Measurements from ENCODE around the gene PLEKHN1. TPM values are rescaled to one million over a fixed set of nuclear protein-coding genes. Genes with fewer than 3 reads are reported as not detected.
"Not testable (repeated sequence)": the region's sequence is repeated elsewhere in the genome, so short reads cannot be mapped to it uniquely, and the experiment has no call there.

PLEKHN1 gene
- polyA plus RNA-seq, 4 donors, result 0.14 to 0.90 (median 0.43) TPM; not detected in 1

DNA sequence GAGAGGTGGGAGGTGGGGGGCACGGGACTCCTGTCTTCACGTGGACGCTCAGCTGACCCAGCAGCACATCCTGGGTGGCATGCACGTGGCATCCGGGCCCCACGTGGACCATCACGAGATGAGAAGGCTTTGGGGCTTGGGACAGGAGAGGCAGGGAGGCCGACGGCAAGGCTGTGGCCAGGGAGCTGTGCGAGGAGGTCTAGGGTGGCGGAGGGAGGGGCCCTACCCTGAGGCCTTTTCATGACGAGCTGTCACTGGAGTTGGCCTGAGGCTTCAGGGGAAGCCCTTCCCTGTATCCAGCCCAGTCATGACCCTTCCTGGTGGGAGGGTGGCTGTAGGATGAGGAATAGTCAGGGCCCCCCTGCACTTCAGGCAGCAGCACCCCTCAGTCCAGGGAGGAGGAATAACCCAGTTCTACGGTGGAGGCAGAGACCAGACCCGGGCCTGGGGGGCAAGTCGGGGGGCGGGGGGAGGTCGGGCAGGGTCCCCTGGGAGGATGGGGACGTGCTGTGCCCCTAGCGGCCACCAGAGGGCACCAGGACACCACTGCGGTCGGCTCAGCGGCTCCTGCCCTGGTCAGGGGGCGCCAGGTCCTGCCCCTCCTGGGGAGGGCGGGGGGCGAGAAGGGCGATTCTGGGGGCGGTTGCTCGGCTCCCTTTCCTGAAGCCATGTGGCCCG, 17.7 kb downstream of the PLEKHN1 start:
- no peak for DNase-seq (ENCODE audit: low read depth in 4 of 4, low spot score in 3 of 4)

DNA sequence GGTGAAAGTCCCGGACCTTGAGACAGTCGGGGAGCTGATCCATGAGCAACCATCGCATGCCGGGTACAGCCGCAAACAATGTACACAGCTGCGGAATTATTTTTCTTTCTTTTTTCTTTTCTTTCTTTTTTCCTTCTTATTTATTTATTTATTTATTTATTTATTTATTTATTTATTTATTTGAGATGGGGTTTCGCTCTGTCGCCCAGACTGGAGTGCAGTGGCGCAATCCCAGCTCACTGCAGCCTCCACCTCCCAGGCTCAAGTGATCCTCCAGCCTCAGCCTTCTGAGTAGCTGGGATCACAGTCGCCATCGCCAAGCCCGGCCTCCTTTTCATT, 18.2 kb downstream of the PLEKHN1 start:
- DNase-seq (ENCODE audit: low read depth in 4 of 4, low spot score in 3 of 4), result no peak

DNA sequence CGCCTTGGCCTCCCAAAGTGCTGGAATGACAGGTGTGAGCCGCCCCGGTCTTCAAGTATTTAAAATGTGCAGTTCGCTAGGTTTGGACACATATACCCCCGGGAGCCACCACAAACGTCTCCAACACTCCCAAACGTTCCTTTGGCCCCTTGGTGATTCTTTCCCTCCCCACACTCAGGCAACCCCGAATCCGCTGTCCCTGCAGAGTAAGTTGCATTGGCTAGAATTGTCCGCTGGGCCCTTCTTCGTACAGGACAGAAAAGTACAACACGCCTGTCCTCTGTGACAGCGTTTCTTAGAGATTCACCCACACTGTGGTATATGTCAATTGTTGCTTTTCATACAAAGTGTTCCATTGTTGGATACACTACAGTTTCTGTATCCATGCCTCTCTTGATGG, 18.8 kb downstream of the PLEKHN1 start:
- DNase-seq (ENCODE audit: low read depth in 4 of 4, low spot score in 3 of 4), result no peak

DNA sequence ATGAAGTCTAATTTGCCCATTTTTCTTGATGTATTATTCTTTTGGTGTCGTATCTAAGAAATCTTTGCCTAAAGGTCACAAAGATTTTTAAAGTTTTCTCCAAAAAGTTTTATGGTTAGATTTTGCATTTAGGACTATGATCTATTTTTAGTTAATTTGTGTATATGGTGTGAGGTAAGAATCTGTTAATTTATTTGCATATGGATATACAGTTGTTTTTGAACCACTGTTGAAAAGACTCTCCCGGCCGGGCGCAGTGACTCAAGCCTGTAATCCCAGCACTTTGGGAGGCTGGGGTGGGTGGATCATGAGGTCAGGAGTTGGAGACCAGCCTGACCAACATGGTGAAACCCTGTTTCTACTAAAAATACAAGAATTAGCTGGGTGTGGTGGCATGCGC, 21.8 kb downstream of the PLEKHN1 start:
- DNase-seq (ENCODE audit: low read depth in 4 of 4, low spot score in 3 of 4), result not testable (repeated sequence)

DNA sequence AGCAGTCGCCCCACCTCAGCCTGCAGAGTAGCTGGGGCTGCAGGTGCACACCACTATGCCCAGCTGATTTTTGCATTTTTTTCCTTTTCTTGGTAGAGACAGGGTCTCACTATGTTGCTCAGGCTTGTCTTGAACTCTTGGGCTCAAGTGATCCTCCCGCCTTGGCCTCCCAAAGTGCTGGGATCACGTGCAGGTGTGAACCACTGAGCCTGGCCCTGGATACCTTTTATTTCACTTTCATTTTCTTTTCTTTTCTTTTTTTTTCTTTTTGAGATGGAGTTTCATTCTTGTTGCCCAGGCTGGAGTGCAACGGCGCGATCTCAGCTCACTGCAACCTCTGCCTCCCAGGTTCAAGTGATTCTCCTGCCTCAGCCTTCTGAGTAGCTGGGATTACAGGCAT, 25.0 kb downstream of the PLEKHN1 start:
- not testable (repeated sequence) for DNase-seq (ENCODE audit: low read depth in 4 of 4, low spot score in 3 of 4)

DNA sequence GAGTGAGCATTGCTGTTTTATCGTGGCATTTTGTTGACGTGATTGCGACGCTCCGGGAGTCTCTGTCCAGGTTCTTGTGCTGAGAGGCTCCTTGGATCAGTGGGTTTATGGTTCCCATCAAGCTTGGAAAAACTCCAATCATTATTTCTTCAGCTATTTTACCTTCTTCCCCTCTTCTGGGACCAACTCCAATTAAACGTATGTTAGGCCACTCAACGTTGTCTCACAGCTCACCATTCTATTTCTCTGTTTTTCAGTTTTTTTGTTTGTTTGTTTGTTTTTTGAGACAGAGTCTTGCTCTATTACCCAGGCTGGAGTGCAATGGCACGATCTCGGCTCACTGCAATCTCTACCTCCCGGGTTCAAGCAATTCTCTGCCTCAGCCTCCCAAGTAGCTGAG, 25.6 kb downstream of the PLEKHN1 start:
- no peak for DNase-seq (ENCODE audit: low read depth in 4 of 4, low spot score in 3 of 4)

DNA sequence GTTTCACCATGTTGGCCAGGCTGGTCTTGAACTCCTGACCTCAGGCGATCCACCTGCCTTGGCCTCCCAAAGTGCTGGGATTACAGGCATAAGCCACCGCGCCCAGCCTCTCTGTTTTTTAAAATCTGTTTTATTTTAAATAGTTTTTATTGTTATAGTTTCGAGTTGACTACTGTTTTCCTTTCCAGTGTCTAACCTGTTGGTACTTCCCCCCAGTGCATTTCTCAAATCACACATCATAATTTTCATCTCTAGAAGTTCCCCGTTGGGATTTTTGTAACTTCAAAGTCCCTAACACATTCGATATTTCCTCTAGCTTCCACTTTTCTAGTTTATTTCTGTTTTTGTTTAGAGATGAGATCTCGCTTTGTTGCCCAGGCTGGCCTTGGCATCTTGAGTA, 26.1 kb downstream of the PLEKHN1 start:
- DNase-seq (ENCODE audit: low read depth in 4 of 4, low spot score in 3 of 4), result no peak

DNA sequence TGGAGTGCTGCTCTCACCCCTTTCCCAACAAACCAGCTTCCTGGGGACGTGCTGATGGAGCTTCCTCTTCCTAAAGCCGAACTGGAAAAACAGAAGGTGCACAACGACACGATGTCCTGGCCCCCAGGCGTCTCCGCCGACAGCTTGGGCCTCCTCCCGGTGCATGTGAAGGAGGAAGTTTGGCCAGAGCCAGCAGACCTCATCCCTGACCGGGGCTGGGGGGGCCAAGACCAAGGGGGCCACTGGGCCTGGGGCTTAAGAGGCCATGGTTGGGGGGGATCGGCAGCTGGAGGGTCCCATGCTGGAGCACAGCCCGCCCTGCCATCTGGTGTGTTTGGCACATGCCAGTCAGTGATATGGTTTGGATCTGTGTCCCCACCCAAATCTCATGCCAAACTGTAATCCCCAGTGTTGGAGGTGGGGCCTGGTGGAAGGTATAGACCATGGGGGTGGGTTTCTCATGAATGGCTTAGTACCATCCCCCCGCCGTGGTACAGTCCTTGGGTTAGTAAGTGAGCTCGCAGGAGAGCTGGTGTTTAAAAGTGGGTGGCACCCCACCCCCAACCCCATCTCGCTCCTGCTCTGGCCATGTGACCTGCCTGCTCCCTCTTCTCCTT, 27.2 kb downstream of the PLEKHN1 start:
- no peak for DNase-seq (ENCODE audit: low read depth in 4 of 4, low spot score in 3 of 4)

DNA sequence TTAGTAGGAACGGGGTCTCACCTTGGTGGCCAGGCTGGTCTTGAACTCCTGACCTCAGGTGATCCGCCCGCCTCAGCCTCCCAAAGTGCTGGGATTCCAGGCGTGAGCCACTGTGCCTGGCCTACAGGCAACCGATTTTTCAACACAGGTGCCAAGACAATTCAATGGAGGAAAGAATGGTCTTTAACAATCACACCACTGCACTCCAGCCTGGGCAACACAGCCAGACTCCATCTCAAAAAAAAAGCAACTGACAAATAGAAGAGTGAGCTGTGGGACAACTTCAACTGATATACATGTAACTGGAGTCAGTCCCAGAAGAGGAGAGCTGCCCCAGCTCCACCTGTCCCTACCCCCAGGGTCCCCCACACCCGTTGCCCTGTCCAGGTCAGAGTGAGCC, 28.3 kb downstream of the PLEKHN1 start:
- DNase-seq (ENCODE audit: low read depth in 4 of 4, low spot score in 3 of 4), result not testable (repeated sequence)

DNA sequence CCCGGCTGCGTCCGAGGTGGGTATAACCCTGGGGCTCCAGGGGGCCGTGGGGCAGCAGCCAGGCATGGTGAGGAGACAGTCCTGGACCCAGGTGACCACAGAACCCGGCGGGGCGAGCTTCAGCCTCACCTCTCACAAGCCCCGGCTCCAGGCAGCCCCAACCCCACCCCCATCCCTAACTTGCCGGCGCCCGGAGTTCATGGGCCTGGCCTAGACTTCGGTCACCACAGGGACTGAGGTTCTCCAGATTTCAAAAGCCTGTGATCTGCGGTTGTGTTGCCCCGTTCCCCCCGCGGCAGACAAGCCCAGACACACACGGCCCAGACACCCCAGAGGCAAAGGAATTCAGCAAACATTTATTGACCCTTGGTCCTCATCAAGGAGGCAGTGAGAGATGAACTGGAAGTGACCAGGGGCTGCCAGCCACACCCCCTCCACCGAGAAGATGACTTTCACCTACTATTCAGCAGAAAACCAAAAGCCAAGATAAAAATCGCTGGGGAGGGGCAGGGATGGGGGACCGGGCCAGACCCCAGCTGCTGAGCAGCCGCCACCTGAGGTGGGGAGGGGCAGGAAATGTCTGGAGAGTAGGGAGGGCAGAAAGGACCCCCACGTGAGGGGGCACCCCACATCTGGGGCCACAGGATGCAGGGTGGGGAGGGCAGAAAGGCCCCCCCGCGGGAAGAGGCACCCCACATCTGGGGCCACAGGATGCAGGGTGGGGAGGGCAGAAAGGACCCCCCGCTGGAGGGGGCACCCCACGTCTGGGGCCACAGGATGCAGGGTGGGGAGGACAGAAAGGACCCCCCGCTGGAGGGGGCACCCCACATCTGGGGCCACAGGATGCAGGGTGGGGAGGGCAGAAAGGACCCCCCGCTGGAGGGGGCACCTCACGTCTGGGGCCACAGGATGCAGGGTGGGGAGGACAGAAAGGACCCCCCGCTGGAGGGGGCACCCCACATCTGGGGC, 29.7 kb downstream of the PLEKHN1 start:
- no peak for DNase-seq (ENCODE audit: low read depth in 4 of 4, low spot score in 3 of 4)

DNA sequence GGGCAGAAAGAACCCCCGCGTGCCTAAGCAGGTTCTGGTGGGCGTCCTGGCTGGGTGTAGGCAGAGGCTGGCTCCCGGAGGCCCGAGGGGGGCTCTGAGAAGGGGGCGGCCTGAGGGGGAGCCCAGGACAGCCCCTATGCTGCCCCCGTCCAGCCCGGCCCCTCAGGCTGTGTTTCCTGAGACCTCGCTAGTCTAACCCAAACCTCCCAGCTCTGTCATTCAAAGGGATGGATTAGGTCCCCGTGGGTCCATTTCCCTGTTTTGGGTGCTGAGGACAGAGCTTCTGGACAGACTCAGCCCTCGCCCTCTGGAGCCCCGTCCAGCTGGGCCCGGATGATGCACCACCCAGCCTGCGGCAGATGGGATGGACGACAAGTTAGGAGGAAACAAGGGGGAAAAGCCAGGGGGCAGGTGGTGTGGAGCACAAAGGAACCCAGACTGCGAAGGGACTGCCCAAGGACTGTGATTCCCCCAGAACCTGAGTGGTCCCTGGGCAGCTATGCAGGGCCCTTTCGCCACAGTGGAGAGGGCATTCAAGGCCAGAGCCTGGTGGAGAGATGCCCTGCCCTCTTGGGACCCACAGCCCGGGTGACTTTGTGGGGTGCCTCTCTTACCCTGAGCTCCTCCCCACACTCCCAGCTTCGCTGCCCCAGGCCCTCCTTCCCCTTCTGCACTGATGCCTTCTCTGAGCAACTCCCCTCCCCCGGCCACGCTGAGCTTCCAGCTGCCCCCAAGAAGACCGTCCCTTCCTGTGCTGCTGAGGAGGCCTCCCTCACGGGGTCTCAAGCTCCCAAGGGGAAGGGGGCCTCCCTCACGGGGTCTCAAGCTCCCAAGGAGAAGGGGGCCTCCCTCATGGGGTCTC, 30.8 kb downstream of the PLEKHN1 start:
- DNase-seq (ENCODE audit: low read depth in 4 of 4, low spot score in 3 of 4), result no peak

DNA sequence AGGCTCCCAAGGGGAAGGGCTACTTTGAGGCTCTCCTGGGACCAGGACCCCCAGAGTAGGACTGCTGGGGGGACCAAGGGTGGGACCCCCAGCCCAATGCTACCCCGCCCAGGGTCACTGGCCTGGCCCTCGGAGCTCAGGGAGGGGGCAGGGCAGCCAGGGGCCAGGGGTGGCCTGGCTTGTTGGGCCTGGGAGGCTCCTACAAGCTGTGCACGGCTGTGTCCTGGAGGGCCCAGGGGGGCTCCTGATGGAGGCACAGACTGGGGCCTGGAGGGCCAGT, 31.4 kb downstream of the PLEKHN1 start:
- no peak for DNase-seq (ENCODE audit: low read depth in 4 of 4, low spot score in 3 of 4)

DNA sequence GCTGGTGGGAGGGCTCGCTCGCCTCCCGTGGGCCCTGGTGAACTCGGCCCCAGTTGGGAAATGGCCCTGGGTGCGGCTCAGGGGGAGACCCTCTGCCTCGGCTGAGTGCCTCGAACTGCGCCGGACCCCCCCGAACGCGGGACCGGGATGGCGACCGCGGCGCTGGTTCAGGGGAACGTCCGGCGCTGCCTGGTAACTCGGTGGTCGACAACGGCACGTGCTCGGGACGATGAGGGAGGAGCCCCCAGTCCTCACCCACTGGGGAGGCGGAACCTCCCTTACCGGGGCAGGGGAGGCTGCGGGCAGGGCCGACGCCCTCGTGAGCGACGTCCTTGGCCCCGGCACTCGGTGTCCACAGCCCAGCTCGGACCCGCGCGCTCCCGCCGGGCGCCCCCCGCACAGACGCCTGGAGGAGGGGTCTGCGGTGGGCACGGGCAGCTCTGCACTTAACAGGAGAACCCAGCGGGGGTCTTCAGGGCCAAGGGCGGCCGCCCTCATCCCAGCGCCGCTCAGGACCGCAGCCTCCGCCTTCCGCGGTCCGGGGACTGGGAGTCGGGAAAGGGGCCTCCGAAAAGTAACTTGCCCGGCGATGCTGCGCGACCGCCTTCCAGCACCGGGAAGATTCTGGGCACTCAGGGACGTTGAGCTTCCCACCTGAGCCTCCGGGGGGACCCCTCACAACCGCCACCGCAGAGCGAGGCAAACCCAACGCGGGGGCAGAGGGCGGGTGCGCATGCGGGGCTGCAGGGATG, 31.9 kb downstream of the PLEKHN1 start:
- no peak for DNase-seq (ENCODE audit: low read depth in 4 of 4, low spot score in 3 of 4)

DNA sequence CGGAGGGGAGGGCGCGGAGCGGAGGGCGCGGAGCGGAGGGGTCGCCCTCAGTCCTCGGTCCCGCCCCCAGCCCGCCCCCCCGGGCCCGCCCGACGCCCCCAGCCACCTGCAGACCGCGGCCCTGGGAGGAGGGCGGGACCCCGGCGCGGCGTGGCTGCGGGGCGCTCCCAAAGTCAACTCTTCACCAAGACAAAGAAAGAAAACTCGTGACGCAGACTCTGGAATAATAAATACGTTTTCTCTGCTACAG, 32.4 kb downstream of the PLEKHN1 start:
- DNase-seq (ENCODE audit: low read depth in 4 of 4, low spot score in 3 of 4), result no peak

DNA sequence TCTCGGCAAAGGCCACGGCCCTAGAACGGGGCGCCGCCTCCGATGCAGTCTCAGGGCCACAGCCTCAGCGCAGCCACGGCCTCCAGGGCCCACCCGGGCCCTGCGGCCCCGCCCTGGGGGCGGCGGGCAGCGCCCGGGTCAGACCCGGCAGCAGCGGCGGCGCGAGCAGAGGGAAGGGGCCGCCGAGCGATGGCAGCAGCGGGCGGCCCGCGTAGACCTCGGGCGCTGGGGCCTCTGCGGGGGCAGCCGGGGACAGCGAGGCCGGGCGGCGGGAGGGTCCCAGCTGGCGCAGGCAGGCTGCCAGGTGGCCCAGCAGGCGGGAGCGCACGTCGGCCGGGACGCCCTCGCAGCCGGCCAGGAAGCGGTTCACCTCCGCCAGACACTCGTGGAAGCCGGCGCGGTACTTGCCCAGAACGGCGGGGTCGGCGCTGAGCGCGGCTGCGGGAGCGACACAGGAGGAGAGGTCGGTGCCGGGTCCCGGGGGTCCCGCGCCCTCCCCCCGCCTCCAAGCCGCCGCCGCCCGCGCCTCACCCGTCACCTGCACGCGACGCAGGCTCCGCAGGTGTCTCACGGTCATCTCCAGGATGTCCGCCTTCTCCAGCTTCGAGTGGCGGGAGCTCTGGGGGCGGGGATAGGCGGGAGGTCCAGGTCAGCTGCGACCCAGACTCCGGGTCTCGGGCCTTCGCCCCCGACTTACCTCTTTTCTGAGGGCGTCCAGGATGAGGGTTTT, 32.9 kb downstream of the PLEKHN1 start:
- no peak for DNase-seq (ENCODE audit: low read depth in 4 of 4, low spot score in 3 of 4)

DNA sequence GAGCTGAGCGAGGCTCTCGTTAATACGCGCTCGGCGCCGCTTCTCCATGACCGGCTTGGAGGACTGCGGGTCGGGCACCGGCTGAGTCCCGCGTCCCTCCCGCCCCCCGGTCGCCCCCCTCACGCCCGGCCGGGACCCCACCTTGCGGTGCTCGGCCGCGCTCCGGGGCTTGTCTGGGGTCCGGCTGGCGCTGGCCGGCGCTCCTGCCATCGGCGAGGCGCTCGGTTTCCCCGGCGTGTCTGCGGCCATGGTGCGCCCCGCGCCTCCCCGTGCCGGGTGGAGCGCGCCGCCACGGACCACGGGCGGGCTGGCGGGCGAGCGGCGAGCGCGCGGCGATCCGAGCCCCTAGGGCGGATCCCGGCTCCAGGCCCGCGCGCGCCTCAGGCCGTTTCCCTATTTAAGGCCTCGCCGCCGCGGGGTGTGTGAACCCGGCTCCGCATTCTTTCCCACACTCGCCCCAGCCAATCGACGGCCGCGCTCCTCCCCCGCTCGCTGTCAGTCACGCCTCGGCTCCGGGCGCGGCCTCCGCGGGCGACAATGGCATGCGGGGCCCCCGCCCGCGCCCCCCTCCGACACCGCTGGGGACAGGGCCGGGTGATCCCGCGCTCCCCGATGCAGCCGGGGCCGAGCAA, 33.6 kb downstream of the PLEKHN1 start, which contains the start of gene HES4:
Gene HES4 (minus strand): TSS at position 373 of the 632 bp plus-strand sequence. CDS start 124 bp downstream, at position 249.
- DNase-seq (ENCODE audit: low read depth in 4 of 4, low spot score in 3 of 4), result peak in 2 of 4 donors; percentile 74 to 82

DNA sequence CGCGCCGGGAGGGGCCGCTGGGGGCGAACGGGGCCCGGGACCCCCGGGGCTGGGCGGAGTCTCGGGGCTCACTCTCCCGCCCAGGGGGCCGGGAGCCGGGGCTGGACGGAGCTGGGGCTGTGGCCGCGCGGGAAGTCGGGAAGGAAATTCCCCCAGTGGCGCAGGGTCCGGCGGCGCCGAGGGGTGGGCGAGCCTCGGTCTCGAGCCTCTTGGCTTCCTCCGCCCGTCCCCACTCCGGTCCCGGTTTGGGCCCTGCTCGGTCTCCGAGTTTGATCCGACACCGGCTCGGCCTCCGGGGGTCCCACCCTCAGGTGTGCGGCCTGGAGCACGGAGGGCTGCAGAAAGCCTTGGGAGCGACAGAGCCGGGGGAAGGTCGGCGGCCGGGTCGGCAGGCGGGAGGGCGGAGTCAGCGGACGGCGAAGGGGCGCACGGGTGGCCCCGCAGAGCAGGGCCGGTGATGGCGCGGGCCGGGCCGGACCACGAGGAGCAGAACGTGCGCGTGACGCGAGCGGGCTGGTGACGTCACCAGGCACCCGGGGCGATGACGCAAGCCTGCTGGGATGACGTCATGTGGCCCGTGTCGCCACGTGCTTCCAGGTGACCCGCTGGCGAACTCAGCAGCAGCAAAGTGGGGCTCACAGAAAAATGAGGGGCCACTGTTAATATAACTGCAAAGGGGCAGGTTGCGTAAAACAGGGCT, 34.2 kb downstream of the PLEKHN1 start:
- peak in 2 of 4 donors; percentile 59 to 66 for DNase-seq (ENCODE audit: low read depth in 4 of 4, low spot score in 3 of 4)

DNA sequence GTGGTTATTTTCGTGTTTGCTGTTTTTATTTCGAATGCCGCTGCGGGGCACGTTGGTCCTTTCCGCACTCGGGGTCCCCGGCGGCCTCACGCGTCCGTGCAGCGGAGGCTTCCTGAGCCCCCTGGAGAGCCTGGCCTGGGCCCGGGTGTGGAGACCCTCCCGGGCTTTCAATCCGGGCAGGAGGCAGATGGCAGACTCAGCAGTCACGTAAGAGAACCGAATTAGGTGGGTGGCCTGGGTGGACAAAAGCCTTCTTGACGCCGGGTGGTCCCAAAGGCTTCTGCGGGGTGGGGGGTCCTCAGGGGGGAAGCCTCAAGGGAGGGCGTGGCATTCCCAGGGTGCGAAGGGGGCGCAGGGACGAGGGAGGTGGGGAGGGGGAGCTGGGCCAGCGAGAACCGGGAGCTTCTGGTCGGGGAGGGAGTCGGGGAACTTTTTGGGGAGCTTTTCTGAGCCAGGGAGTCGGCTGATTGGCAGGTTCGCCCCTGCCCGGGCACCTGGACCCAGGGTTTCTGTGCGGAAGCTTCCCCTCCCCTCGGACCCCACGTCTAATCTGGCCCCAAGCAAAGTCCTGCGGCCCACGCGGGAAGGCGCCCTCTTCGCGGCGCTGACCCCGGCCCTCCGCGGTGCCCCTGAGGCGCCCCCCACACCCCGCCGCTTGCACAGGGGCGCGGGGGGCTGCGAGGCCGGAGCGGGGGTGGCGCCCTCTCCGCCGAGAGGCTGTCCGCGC, 34.9 kb downstream of the PLEKHN1 start:
- DNase-seq (ENCODE audit: low read depth in 4 of 4, low spot score in 3 of 4), result no peak
